ENCODE measurements around the gene PDCD1.
"Not testable (repeated sequence)": the region's sequence is repeated elsewhere in the genome, so short reads cannot be mapped to it uniquely, and the experiment has no call there.

Gene PDCD1

DNA sequence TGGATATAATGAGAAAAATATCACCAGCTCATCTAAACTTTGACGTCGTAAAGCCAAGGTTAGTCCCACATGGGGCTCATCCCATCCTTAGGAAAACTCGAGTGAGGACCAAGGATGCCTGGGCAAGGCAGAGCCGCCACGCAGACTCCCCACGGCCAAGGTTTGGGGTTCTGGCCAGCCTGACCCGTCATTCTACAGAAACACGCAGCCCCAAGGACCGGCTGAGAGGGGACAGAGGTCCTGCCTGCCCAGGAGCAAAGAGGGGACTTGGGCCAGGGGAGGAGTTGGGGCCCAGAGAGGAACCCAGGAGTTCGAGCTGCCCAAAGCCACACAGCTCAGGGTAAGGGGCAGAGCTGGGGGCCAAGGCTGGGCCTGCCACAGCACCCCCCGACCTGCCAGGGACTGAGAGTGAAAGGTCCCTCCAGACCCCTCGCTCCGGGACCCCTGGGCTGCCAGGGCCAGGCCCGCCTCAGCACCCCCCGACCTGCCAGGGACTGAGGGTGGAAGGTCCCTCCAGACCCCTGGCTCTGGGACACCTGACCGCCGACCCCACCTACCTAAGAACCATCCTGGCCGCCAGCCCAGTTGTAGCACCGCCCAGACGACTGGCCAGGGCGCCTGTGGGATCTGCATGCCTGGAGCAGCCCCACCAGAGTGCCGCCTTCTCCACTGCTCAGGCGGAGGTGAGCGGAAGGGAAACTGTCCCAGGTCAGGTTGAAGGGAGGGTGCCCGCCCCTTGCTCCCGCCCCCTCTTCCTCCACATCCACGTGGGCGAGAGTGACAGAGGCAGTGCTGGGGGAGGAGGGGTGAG is at the start of gene PDCD1:
TSS of gene PDCD1 (minus strand) at position 689 of the 811 bp plus-strand sequence. CDS start at position 633, 56 bp downstream.
- DNase-seq, result no peak

DNA sequence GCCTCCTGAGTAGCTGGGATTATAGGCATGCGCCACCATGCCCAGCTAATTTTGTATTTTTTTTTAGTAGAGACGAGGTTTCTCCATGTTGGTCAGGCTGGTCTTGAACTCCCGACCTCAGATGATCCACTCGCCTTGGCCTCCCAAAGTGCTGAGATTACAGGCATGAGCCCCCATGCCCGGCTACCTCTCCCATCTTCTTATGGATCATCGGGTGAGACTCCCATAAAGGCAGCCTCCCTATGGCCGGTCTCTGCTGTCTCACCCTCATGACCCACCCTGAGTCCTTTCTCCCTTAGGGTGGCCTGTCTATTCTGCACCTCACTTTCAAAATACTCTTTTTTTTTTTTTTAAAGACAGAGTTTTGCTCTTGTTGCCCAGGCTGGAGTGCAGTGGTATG is 49.1 kb upstream of the PDCD1 start:
- not testable (repeated sequence) for DNase-seq

- DNase-seq, result no peak
Observed at GRCh38 chr2:241906826-241907570, 48.3 kb upstream of the PDCD1 start.

- not testable (repeated sequence) for DNase-seq
Observed at GRCh38 chr2:241906378-241906770, 47.7 kb upstream of the PDCD1 start.

DNA sequence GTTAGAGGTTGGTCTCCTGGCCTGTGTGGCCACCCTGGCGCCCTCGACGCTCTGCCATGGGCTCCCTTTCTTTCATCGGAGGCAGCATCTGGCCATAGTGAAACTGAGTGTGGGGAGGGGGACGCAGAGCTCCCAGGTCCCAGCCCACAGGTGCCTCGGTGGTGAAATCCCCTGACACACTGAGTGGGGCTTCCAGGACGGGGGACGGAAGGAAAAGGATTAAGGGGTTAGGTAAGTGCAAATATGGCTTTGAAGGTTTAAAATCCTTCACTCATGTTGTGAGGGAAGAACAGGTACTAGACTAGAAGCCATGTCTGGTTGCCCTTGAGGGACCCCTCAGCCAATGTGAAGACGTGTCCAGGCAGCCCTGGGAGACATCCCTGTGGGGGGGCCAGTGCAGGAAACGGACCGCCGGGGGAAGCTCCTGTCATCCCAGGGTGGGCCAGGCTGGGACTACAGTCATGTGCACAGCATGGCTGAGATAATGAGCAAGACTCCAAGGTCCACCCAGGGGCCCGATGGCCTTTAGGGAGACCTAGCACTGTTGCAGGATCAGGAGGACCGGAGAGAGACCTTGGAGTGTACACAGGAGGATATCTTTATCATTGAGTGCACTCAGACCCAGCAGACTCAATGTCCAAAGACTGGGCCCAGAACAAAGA is 47.2 kb upstream of the PDCD1 start:
- no peak for DNase-seq

DNA sequence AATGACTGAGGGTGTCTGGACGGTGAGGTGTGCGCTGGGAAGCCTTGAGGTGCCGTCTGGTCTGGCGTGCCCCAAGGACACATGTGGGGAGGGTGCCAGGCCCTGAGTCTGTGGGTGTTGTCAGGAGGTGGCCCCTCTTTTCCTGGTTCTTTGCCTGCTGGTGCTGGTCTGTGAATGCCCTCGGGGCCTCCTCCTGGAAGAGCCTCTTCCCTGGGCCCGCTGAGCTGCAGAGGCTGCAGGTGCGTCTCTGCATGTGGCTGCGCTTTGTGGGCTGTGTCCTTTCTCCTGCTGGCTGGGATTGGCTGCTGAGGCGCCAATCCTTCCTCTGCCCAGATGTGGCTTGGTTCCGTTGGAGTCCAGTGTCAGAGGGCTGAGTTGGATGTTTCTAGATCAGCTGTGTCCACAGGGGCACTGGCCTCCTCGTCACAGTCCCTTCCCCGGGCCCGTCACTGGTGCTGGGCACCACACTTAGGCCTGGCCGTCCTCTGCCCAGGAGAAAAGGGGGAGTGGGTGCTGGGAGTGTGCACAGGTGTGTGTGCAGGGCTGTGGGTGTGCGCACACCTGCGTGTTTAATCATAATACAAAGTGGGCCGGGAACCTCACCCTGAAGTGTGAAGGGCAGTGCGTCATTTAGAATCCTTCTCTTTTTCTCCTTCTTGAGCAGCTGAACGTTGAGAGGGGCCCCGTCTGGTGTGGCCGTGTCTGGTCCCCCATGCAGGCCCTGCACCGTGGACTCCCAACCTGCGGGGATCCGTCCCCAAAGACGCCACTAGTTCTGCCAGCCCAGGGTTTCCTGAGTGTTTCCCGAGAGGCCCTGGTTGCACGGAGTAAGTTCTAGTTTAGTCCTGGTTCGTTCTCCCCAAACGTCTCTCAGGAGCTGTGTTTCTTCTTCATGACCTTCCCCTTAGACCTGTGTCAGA is 46.4 kb upstream of the PDCD1 start:
- DNase-seq, result no peak

- DNase-seq, result no peak
Observed at GRCh38 chr2:241904011-241904718, 45.5 kb upstream of the PDCD1 start.

DNA sequence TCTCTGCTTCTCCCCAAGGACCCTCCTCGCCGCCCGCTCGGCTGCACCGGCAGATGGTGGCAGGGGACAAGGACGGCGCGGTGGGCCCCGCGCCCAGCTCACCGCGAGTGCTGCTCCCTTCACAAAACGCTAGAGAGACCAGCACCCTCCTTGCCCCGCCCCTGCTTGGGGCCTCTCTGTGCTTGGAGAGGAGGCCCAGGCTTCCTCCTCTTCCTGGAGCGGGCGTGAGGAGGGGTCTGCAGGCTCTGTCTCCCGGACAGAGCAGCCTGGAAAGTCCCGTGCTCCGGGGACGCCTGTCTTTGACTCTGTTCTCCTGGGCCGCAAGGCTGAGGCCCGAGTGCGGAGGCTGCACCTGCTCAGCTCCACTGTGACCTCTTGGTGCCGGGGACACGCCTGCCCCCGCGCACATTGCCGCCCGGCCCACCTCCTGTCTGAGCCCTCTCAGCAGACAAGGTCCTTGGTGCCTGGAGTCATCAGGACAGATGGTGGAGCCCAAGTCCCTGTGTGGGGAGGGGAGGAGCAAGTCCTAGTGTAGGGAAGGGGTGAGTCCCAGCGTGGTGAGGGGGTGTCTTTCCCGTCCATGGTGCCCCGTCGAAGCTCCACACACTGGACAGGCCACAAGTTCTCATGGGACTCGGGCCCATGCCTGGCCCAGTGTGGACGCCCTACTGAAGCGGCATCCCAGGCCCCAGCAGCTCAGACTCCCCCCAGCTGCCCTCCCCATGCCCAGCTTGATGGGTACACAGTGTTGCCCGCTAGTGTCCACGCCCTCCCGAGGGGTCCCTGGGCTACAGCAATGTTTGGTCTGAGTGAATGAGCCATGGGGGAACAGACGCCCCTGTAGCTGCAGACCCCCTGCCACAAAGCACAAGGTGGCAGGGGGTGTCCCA is 44.7 kb upstream of the PDCD1 start:
- no peak for DNase-seq

DNA sequence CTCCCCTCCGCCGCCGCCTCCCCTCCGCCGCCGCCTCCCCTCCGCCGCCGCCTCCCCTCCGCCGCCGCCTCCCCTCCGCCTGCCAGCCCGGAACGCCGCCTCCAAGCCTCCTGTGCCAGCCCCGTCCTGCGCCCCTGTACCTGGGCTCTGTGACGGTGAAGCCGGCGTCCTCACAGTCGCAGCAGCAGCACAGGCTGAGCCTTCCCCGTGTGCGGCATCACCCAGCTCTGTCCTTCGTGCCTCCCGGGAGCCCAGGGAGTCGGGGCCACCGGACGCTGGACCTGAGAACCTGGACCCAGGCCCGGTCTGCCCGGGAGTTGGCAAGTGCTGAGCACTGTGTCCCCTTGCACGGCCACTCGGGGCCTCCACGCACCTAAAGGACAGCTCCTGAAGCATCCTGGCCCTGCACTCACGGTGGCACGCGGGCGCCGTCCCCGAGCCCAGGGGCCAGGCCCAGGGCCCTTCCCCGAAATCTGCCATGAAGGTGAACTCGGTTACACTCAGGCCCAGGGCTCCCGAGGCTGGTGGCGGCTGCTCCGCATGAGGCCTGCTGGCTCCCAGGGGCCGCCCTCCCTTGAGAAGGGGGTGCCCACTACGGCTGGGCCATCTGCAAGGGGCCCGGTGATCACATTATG is 43.8 kb upstream of the PDCD1 start:
- DNase-seq, result no peak

GRCh38 chr2:241901500-241902351 is 43.0 kb upstream of the PDCD1 start:
- no peak for DNase-seq

DNA sequence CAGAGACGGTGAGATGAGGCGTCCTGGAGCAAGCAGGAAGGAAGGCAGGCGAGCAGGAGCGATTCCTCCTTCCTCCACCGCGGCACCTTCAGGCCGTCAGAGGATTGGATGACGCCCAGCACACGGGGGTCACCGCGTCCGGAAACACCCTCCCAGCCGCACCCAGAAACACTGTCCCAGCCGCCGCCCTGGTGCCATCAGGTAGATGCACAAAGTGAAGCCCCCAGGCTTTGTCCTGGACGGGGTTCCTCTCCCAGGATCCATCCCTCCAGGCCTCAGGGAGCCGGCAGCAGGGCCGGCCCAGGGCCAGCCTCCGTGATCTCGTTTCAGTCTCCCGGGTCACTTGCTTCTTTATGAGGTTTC is 42.3 kb upstream of the PDCD1 start:
- DNase-seq, result no peak

DNA sequence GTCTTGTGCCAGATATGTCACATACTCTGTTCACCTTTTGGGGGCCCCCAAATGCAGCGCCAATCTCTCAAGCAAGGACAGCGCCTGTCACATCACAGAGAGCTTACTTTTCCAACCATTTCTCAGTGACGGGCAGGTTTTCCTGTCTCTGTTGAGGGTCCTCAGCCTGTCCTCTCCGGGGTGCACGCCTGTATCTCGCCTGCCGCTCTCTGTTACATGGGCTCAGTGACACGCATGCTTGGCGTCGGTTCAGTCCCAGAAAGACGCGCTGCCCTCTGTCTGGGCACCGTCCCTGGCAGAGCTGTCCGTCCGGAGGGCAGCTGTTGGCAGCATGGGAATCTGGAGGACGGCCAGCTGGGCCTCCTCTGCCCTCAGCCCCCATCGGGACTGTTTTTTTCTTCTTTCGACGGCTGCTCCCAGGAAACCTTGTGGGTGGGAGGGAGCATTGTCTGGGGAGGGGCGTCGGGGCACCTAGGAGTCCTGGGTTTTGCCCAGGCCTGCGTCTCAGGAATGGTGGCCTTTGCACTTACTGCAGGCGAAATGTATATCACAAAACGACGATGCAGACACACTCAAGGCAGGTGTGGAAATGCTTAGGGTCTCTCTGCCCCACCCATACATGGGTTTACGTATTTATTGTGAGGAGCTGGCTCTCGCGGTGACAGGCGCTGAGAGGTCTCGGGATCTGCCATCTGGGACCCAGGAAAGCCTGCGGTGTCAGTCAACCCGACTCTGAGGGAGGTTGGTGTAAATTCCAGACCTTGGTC is 41.7 kb upstream of the PDCD1 start:
- no peak for DNase-seq

GRCh38 chr2:241898463-241899270 is 40.0 kb upstream of the PDCD1 start:
- DNase-seq, result no peak

DNA sequence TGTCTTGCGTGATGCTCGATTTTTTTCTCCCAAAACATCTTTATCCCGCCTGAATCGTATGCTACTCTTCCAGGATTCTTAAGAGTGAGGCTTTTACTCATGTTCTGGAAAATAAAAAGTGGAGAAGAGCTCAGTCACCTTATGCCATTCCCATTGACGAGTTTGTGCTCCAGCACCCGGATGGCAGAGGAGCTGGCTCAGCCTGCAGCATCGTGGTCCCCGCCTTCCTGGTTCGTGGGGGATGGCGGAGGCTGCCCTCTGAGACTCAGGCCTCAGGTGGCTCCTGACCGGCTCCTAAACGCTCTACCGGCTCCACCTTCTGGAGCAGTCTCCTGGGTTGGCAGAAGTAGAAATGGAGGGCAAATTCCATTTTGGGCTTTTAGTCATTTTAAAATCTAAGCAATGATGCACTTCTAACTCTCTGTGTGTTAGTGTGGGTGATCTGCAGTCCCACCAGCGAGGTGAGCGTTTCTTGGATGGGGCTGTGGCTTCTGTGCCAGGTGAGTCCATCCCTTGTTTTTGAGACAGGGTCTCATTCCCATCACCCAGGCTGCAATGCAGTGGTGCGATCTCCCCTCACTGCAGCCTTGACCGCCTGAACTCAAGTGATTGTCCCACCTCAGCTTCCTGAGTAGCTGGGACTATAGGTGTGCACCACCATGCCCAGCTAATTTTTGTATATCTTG is 38.7 kb upstream of the PDCD1 start:
- no peak for DNase-seq

- no peak for DNase-seq
Observed at GRCh38 chr2:241896746-241897201, 38.1 kb upstream of the PDCD1 start.

DNA sequence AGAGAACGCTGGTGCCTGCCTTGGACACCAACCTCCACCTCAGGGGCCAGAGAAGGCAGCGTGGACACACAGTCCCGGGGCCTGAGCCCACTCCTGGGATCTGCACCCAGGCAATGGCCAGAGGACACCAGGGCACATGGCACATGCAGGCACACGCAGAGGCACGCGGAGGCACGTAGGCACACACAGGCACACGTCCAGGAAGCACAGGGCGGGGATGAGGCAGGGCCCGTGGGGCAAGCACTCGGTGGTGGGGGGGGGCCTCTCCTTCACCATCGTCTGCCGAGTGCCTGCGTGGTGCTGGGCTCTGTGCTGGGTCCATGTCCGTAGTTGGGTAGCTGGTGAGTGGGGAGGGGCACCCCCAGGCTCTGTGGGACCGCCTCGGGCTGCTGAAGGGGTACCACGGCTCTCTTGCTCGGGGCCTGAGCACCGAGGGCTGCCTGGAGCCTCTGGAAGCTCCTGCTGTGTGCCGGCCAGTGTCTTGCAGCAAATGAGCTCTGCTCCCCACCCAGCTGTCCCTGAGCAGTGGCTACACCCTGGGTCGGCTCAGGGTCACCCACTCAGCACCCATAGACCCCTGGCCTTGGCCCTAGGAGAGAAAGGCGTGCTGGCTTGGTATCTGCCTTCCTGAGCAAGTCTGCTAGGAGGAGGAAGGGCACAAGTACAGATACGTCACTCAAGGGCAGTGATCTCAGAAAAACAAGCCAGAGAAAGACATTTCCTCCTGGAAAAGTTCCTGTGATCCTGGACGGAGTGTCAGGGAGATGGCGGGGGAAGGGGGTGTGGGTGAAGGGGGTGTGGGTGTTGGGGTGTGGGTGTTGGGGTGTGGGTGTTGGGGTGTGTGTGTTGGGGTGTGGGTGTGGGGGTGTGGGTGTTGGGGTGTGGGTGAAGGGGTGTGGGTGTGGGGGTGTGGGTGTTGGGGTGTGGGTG is 37.3 kb upstream of the PDCD1 start:
- peak; percentile 26 for DNase-seq
